ENCODE results near the gene CCBE1. TPM values are rescaled to one million over a fixed set of nuclear protein-coding genes. Genes with fewer than 3 reads are reported as not detected.

CCBE1 gene
- total and polyA plus RNA-seq, 9 of the 15 experiments (the other 6 are each of a cell fraction or from before 2014, with no cell fraction given), result 0.20 TPM; not detected in 8

- TF ChIP-seq RREB1 (CRISPR knock-in tag; IDR thresholded peaks at IDR 0.05), result no peak
- no peak for TF ChIP-seq TCF15 (CRISPR knock-in tag; IDR thresholded peaks at IDR 0.05)
- no peak for TF ChIP-seq TEAD2 (tag; IDR thresholded peaks at IDR 0.05)
- no peak for TF ChIP-seq MITF (IDR thresholded peaks at IDR 0.05)
- TF ChIP-seq MAZ (CRISPR knock-in tag; conservative IDR thresholded peaks at IDR 0.05 in 1 of 2, IDR thresholded peaks at IDR 0.05 in 1 of 2), result no peak
- TF ChIP-seq CBX3 (IDR thresholded peaks at IDR 0.05; ENCODE audit: borderline replicate concordance in 1 of 2, low read length in 2 of 2), result no peak
- TF ChIP-seq ZNF609 (CRISPR knock-in tag; IDR thresholded peaks at IDR 0.05; ENCODE audit: borderline replicate concordance), result no peak
- no peak for TF ChIP-seq SRSF9 (IDR thresholded peaks at IDR 0.05; ENCODE audit: borderline replicate concordance, low read depth, low read length)
- TF ChIP-seq MAFK (IDR thresholded peaks at IDR 0.05; ENCODE audit: low read length), result no peak
- TF ChIP-seq E2F6 (IDR thresholded peaks at IDR 0.05; ENCODE audit: borderline replicate concordance in 1 of 2, extremely low read depth in 1 of 2, insufficient read depth in 1 of 2, insufficient read length in 1 of 2, low read depth in 1 of 2, low read length in 1 of 2, poor library complexity in 1 of 2, severe bottlenecking in 1 of 2), result no peak
Observed at GRCh38 chr18:59665057-59666006, 31.9 kb downstream of the CCBE1 start (continued).
